HEK293T (cell line): ENCODE results near the gene MKLN1.

ENCODE experiments used
- CTCF ChIA-PET: fragments of 350-600 bp; formaldehyde crosslinking; extraction: SDS; loops from one replicate; lab custom pipeline; 2021; ENCODE audit warnings: antibody characterized with exemption, inconsistent platforms; lab: Yijun Ruan, JAX
- POLR2A ChIA-PET: fragments of 350-600 bp; formaldehyde crosslinking; extraction: SDS; loops from one replicate; lab custom pipeline; 2020; ENCODE audit warnings: antibody characterized with exemption, inconsistent platforms; lab: Yijun Ruan, JAX
- DNase-seq: peaks from one replicate; pipeline ENCODE4 v3.0.0; 2012; ENCODE audit warnings: mixed read lengths; ENCODE audit errors: extremely low spot score
- ARNT ChIP-seq: fragments of 450-650 bp; IDR thresholded peaks from 2 replicates; pipeline ENCODE4 v1.6.1; 2017; ENCODE audit warnings: mild to moderate bottlenecking
- BHLHE40 ChIP-seq: fragments of 450-650 bp; IDR thresholded peaks from 2 replicates; pipeline ENCODE4 v1.6.1; 2016; ENCODE audit warnings: mild to moderate bottlenecking, moderate library complexity, borderline replicate concordance
- CTBP1 ChIP-seq: fragments of 450-650 bp; IDR thresholded peaks from 2 replicates; pipeline ENCODE4 v1.6.1; 2016; ENCODE audit warnings: borderline replicate concordance
- ELF4 ChIP-seq: fragments of 450-650 bp; IDR thresholded peaks from 2 replicates; pipeline ENCODE4 v1.6.1; 2017; ENCODE audit warnings: antibody characterized with exemption
- FOXA1 ChIP-seq: fragments of 450-650 bp; IDR thresholded peaks from 2 replicates; pipeline ENCODE4 v1.6.1; 2016; ENCODE audit warnings: mild to moderate bottlenecking
- FOXK2 ChIP-seq: fragments of 450-650 bp; IDR thresholded peaks from 2 replicates; pipeline ENCODE4 v1.6.1; 2016; ENCODE audit warnings: mild to moderate bottlenecking
- FOXM1 ChIP-seq: fragments of 450-650 bp; IDR thresholded peaks from 2 replicates; pipeline ENCODE4 v1.6.1; 2017; ENCODE audit warnings: mild to moderate bottlenecking, borderline replicate concordance
- HDGF ChIP-seq: fragments of 450-650 bp; IDR thresholded peaks from 2 replicates; pipeline ENCODE4 v1.6.1; 2017; ENCODE audit warnings: antibody characterized with exemption, borderline replicate concordance
- L3MBTL2 ChIP-seq: fragments of 450-650 bp; conservative IDR thresholded peaks from 2 replicates; pipeline ENCODE4 v1.6.1; 2016; ENCODE audit warnings: mild to moderate bottlenecking
- LEF1 ChIP-seq: fragments of 450-650 bp; IDR thresholded peaks from 2 replicates; pipeline ENCODE4 v1.6.1; 2017; ENCODE audit warnings: mild to moderate bottlenecking, borderline replicate concordance
- NFRKB ChIP-seq: fragments of 450-650 bp; IDR thresholded peaks from 2 replicates; pipeline ENCODE4 v1.6.1; 2016; ENCODE audit warnings: mild to moderate bottlenecking, moderate library complexity
- PKNOX1 ChIP-seq: fragments of 450-650 bp; IDR thresholded peaks from 2 replicates; pipeline ENCODE4 v1.6.1; 2016
- SP1 ChIP-seq: fragments of 450-650 bp; IDR thresholded peaks from 2 replicates; pipeline ENCODE4 v1.6.1; 2017
- SUZ12 ChIP-seq: fragments of 450-650 bp; IDR thresholded peaks from 2 replicates; pipeline ENCODE4 v1.6.1; 2016; ENCODE audit warnings: mild to moderate bottlenecking
- TARDBP ChIP-seq: fragments of 450-650 bp; IDR thresholded peaks from 2 replicates; pipeline ENCODE4 v1.6.1; 2016
- ZNF384 ChIP-seq: fragments of 450-650 bp; IDR thresholded peaks from 2 replicates; pipeline ENCODE4 v1.6.1; 2016

MKLN1 gene

GRCh38 chr7:131371411-131371810 lies 43.7 kb downstream of the MKLN1 start:
- POLR2A ChIA-PET: no interaction called here
- CTCF ChIA-PET: no interaction called here
- no peak for TF ChIP-seq BHLHE40
- no peak for TF ChIP-seq HDGF
- no peak for TF ChIP-seq FOXK2
- no peak for TF ChIP-seq NFRKB
- TF ChIP-seq LEF1: no peak
- TF ChIP-seq SP1: no peak
- TF ChIP-seq L3MBTL2: no peak
- TF ChIP-seq SUZ12: no peak
- no peak for TF ChIP-seq ZNF384
- TF ChIP-seq FOXM1: no peak
- TF ChIP-seq TARDBP: no peak
- no peak for TF ChIP-seq PKNOX1
- no peak for TF ChIP-seq CTBP1
- TF ChIP-seq FOXA1: no peak
- TF ChIP-seq ARNT: no peak
- DNase-seq: no peak

GRCh38 chr7:131372554-131372953 lies 44.9 kb downstream of the MKLN1 start:
- TF ChIP-seq PKNOX1 (no peak), BHLHE40 (no peak), L3MBTL2 (no peak), SUZ12 (no peak), FOXA1 (no peak), ELF4 (no peak), CTBP1 (no peak), SP1 (no peak), ZNF384 (no peak), TARDBP (no peak), FOXK2 (no peak), LEF1 (no peak), ARNT (no peak), NFRKB (no peak)
- ChIA-PET POLR2A (no interaction called here), CTCF (interaction anchor here (0.6 kb wide), 1 partner anchor 148 kb away, joined by 7 read pairs; no protein-coding TSS in a partner anchor)

GRCh38 chr7:131374821-131375220 lies 47.1 kb downstream of the MKLN1 start:
- ChIA-PET CTCF (interaction anchor here (0.7 kb wide), 2 partner anchors 10 to 51 kb away, joined by 3 read pairs; no protein-coding TSS in a partner anchor), POLR2A (no interaction called here)
- DNase-seq: no peak
- TF ChIP-seq BHLHE40: no peak
- no peak for TF ChIP-seq SP1
- TF ChIP-seq PKNOX1: no peak
- TF ChIP-seq LEF1: no peak
- TF ChIP-seq FOXA1: no peak

More at GRCh38 chr7:131372554-131372953, 44.9 kb downstream of the MKLN1 start:
- DNase-seq: no peak

GRCh38 chr7:131381069-131381838 lies 53.6 kb downstream of the MKLN1 start:
- DNase-seq: no peak
- CTCF ChIA-PET: no interaction called here

GRCh38 chr7:131383417-131384285 lies 56.0 kb downstream of the MKLN1 start:
- no peak for DNase-seq
- CTCF ChIA-PET: no interaction called here
- TF ChIP-seq ARNT: no peak
- TF ChIP-seq ZNF384: no peak
- no peak for TF ChIP-seq HDGF
- TF ChIP-seq L3MBTL2: no peak
- TF ChIP-seq NFRKB: no peak
- TF ChIP-seq FOXM1: no peak
- TF ChIP-seq FOXK2: no peak
- no peak for TF ChIP-seq CTBP1
- TF ChIP-seq PKNOX1: no peak
- no peak for TF ChIP-seq FOXA1
- TF ChIP-seq ELF4: no peak
- no peak for TF ChIP-seq SUZ12
- TF ChIP-seq TARDBP: no peak
- TF ChIP-seq SP1: no peak
- TF ChIP-seq LEF1: no peak
- no peak for TF ChIP-seq BHLHE40

More at GRCh38 chr7:131381069-131381838, 53.6 kb downstream of the MKLN1 start:
- no peak for TF ChIP-seq SP1
- no peak for TF ChIP-seq HDGF
- peak; percentile 54 for TF ChIP-seq PKNOX1
- TF ChIP-seq LEF1: no peak
- POLR2A ChIA-PET: no interaction called here

More at GRCh38 chr7:131383417-131384285, 56.0 kb downstream of the MKLN1 start:
- POLR2A ChIA-PET: no interaction called here
